22Rv1 (cell line): Measurements from ENCODE around the gene TMEM179.

Experiments used
- CTCF ChIP-seq: fragments of 450-650 bp; IDR thresholded peaks from 2 replicates; pipeline ENCODE4 v1.5.1; 2017; ENCODE audit warnings: mild to moderate bottlenecking
- ZFX ChIP-seq: fragments of 450-650 bp; IDR thresholded peaks from 2 replicates; pipeline ENCODE4 v1.6.1; 2017; ENCODE audit warnings: antibody characterized with exemption, borderline replicate concordance

- TF ChIP-seq ZFX (no peak), CTCF (no peak)
Observed at GRCh38 chr14:104641753-104642539, 37.4 kb upstream of the TMEM179 start.
